Vagina (tissue), 2 donors: ENCODE data around the gene CDC14A. TPM values are rescaled to one million over a fixed set of nuclear protein-coding genes. Genes with fewer than 3 reads are reported as not detected.

ENCODE experiments used
- DNase-seq, 2 donors: peaks; one replicate each; pipeline ENCODE4 v3.0.0-alpha.2; 2017; ENCODE audit errors: extremely low spot score in 2 of 2
- H3K27ac ChIP-seq: fragments of 200-600 bp; sonication (generic); one replicate; pipeline ENCODE4 v1.5.1; 2019
- H3K27me3 ChIP-seq: fragments of 200-600 bp; sonication (generic); one replicate; pipeline ENCODE4 v1.5.1; 2019
- H3K36me3 ChIP-seq, 2 donors: fragments of 200-600 bp; sonication (generic); one replicate each; pipeline ENCODE4 v1.5.1; 2017 to 2019
- H3K4me1 ChIP-seq: fragments of 200-600 bp; sonication (generic); one replicate; pipeline ENCODE4 v1.5.1; 2019
- H3K4me3 ChIP-seq, 2 donors: fragments of 200-600 bp; sonication (generic); 1 replicate in 1 of 2; 2 replicates in 1 of 2; pipeline ENCODE4 v1.5.1; 2016 to 2019
- H3K9me3 ChIP-seq: fragments of 200-600 bp; sonication (generic); one replicate; pipeline ENCODE4 v1.5.1; 2019
- POLR2A ChIP-seq, 2 donors: fragments of 450-650 bp; IDR thresholded peaks; one replicate each; pipeline ENCODE4 v1.6.1; 2017; ENCODE audit warnings: antibody characterized with exemption in 2 of 2, mild to moderate bottlenecking in 2 of 2, moderate library complexity in 2 of 2
- POLR2AphosphoS5 ChIP-seq, 2 donors: sonication (generic); formaldehyde crosslinking; IDR thresholded peaks; one replicate each; pipeline ENCODE4 v1.9.0; 2017; ENCODE audit warnings: antibody characterized with exemption in 2 of 2, mild to moderate bottlenecking in 2 of 2, low read depth in 1 of 2; ENCODE audit not compliant: insufficient read depth in 1 of 2
- intact Hi-C: fragments of 100-400 bp; cut with DNase I; formaldehyde crosslinking; loops from one replicate; pipeline ENCODE4 v1.15.1; 2023
- total RNA-seq: library from RNA; depleted of rRNA; stranded (reverse); fragments of >200 nt; gene quantifications from one replicate; pipeline ENCODE4 v1.2.3, GENCODE V29; 2016
- TF ChIP-seq, protein P1 (sequence below), 3 experiments: fragments of 450-650 bp in 2 of 3; fragments of 200-600 bp in 1 of 3; sonication (generic) in 1 of 3; IDR thresholded peaks; one replicate each; pipeline ENCODE4 v1.5.1; 2017 to 2019; ENCODE audit warnings: antibody characterized with exemption in 3 of 3, mild to moderate bottlenecking in 2 of 3, moderate library complexity in 2 of 3

CDC14A gene
- total RNA-seq, 1 donor from 2014 or later, result 14.5 TPM

DNA sequence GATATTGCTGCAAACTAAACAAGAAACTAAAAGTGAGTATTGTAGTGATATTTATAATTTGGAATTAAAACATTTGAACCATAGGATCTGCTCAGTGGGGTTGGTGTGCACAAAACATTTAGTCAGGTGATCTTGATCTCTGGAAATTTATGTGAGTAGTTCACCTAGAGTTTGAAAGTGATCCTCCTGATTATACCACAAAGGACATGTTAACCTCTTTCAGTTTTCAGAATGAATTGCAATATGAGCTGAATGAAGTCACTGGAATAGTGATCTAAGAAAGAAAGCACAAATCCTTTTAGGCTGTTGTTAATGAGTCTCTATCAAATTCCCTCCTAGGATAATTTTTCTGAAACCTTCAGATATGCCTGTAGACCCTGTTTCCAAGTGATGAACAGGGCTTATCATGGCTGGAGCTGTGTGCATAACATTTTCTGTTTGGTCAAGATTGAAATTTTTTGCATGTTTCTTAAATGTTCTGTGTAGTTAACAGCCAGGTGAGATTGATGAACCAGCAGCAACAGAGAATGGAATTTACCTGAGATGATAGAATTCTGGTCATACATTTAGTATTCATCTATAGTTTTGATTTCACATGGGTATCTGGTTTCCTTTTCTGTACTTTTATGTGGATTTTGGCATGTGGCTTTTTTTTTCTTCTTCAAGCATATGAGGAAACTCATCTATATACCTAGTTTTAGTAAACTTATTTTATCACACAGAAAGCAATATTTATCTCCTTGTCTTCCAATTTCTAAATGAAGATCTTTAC is 25.5 kb downstream of the CDC14A start:
- no peak overlapping the region for H3K27ac ChIP-seq
- intact Hi-C loops, result no loop called here
- H3K9me3 ChIP-seq, result no peaks in the 10 kb centered on the region
- no peaks in the 10 kb centered on the region for H3K27me3 ChIP-seq
- no peaks in the 10 kb centered on the region for H3K36me3 ChIP-seq
- H3K4me1 ChIP-seq, result no peaks in the 10 kb centered on the region
- TF ChIP-seq POLR2AphosphoS5 (IDR thresholded peaks at IDR 0.05; ENCODE audit: insufficient read depth in 1 of 2, low read depth in 1 of 2) (no peak), POLR2A (IDR thresholded peaks at IDR 0.05) (no peak)
- TF ChIP-seq, protein P1, sequence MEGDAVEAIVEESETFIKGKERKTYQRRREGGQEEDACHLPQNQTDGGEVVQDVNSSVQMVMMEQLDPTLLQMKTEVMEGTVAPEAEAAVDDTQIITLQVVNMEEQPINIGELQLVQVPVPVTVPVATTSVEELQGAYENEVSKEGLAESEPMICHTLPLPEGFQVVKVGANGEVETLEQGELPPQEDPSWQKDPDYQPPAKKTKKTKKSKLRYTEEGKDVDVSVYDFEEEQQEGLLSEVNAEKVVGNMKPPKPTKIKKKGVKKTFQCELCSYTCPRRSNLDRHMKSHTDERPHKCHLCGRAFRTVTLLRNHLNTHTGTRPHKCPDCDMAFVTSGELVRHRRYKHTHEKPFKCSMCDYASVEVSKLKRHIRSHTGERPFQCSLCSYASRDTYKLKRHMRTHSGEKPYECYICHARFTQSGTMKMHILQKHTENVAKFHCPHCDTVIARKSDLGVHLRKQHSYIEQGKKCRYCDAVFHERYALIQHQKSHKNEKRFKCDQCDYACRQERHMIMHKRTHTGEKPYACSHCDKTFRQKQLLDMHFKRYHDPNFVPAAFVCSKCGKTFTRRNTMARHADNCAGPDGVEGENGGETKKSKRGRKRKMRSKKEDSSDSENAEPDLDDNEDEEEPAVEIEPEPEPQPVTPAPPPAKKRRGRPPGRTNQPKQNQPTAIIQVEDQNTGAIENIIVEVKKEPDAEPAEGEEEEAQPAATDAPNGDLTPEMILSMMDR (IDR thresholded peaks at IDR 0.05), result no peak
- no peak overlapping the region for H3K4me3 ChIP-seq
- DNase-seq, result no peak

DNA sequence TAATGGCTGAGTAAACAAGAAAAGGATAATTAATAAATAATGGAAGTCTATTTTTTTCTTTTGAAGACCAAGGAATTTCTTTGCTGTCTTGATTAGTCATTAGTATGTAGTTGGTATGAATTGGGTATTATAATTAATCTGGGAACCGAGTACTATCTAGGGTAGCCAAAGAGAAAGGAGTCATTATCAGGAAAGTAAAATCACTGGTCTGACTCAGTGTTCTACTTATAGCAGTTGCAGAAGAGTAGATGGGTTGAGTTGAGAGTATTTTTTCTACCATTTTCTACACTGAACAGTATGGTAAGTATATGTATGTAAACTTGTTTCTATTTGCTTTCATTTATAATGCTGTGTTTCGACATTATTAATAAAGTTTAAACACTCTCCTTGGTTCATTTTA is 26.6 kb downstream of the CDC14A start:
- TF ChIP-seq POLR2A (IDR thresholded peaks at IDR 0.05), result no peak
- no peak for TF ChIP-seq POLR2AphosphoS5 (IDR thresholded peaks at IDR 0.05; ENCODE audit: insufficient read depth in 1 of 2, low read depth in 1 of 2)
- TF ChIP-seq, protein P1 (IDR thresholded peaks at IDR 0.05), result no peak
- intact Hi-C loops, result no loop called here
- no peaks in the 10 kb centered on the region for H3K36me3 ChIP-seq

DNA sequence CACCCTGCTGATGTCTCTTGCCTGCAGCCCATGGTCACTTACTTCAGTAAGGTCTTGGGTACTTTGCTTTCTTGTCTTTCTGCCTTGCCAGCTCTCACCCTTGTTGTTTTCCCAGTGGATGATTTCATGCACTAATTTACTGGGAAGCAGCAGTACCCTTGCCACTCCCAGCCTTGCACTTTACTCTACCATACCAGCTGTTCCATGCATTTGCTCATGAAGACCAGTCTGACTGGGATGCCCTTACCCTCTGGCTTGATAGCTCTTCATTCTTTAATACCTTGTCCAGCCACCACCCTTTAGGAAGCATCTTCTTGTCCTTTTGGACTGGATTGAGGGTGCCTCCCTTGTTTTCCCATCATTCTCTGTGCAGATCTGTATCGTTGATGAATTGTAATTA is 28.3 kb downstream of the CDC14A start:
- no peaks in the 10 kb centered on the region for H3K4me1 ChIP-seq
- intact Hi-C loops, result no loop called here
- no peaks in the 10 kb centered on the region for H3K36me3 ChIP-seq
- H3K27me3 ChIP-seq, result no peaks in the 10 kb centered on the region
- H3K9me3 ChIP-seq, result no peaks in the 10 kb centered on the region
- no peak overlapping the region for H3K27ac ChIP-seq
- no peak for DNase-seq
- TF ChIP-seq POLR2AphosphoS5 (IDR thresholded peaks at IDR 0.05; ENCODE audit: insufficient read depth in 1 of 2, low read depth in 1 of 2) (no peak), POLR2A (IDR thresholded peaks at IDR 0.05) (no peak)
- TF ChIP-seq, protein P1 (IDR thresholded peaks at IDR 0.05), result no peak
- no peak overlapping the region for H3K4me3 ChIP-seq

More for the DNA sequence above, 26.6 kb downstream of the CDC14A start:
- DNase-seq, result no peak
- Histone ChIP-seq H3K4me1 (no peaks in the 10 kb centered on the region), H3K27ac (no peak overlapping the region), H3K9me3 (no peaks in the 10 kb centered on the region), H3K4me3 (no peak overlapping the region), H3K27me3 (no peaks in the 10 kb centered on the region)

DNA sequence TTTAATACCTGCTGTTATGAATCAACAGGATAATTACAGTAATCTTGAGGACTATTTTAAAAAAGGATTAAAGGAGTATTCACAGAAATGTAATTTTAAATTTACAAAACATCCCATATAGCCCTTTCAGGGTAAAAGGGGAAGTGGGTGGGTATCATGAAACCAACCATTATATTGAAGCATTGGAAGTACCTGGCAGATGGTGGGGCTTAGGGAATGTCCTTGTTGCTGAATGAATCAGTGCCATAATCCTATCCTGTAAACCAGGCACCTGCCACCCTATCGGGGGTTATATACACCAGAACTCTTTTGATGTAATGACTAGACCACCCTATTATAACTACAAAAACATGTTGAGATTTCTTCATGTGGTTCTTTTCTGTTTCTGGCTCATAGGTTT is 30.4 kb downstream of the CDC14A start:
- Histone ChIP-seq H3K4me1 (peaks cover 5% of the 10 kb centered on the region), H3K27me3 (no peaks in the 10 kb centered on the region), H3K4me3 (no peak overlapping the region), H3K27ac (no peak overlapping the region), H3K36me3 (no peaks in the 10 kb centered on the region), H3K9me3 (no peaks in the 10 kb centered on the region)
- no peak for DNase-seq
- intact Hi-C loops, result no loop called here
- TF ChIP-seq POLR2A (IDR thresholded peaks at IDR 0.05), result no peak
- TF ChIP-seq, protein P1 (IDR thresholded peaks at IDR 0.05), result no peak
- TF ChIP-seq POLR2AphosphoS5 (IDR thresholded peaks at IDR 0.05; ENCODE audit: insufficient read depth in 1 of 2, low read depth in 1 of 2), result no peak

DNA sequence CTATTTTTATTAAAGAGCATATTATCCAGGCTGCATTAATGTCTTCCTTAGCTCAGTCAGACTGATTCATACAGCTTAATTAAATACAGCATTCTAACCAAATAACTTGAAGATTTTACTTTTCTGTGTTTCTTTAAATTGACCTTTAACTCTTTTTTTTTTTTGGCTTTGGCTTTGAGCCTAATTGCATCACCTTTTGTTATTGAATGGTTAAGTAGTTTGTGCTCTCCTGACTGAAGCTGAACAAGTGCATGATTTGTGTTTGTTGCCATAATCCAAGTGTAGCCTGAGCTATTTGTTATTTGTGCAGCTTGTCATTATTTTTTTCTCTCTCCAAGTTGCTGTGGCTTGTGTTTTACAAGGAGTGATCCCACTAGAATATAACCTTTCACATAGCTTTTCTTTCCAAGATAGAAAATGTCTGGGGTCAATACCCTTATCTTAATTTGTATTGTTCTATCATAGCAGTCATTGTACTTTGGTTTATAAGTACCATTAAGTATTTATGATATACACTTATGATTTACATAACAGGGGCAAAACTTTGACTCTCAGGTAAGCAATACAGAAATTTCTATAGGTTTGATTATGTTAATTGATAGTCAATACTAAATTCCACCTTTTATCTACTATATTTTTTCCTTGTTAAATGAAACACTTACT is 31.6 kb downstream of the CDC14A start:
- DNase-seq, result no peak
- Histone ChIP-seq H3K36me3 (no peaks in the 10 kb centered on the region), H3K27ac (no peak overlapping the region), H3K4me3 (no peak overlapping the region), H3K4me1 (peaks cover 12% of the 10 kb centered on the region), H3K27me3 (no peaks in the 10 kb centered on the region), H3K9me3 (no peaks in the 10 kb centered on the region)
- TF ChIP-seq, protein P1 (IDR thresholded peaks at IDR 0.05), result no peak
- TF ChIP-seq POLR2A (IDR thresholded peaks at IDR 0.05) (no peak), POLR2AphosphoS5 (IDR thresholded peaks at IDR 0.05; ENCODE audit: insufficient read depth in 1 of 2, low read depth in 1 of 2) (no peak)
- intact Hi-C loops, result no loop called here
